SK-N-SH (cell line): ENCODE measurements around the gene OPCML.

ENCODE experiments used
- EZH2phosphoT487 ChIP-seq: fragments of 200-600 bp; sonication (generic); IDR thresholded peaks from 2 replicates; pipeline ENCODE4 v1.6.1; 2017; ENCODE audit warnings: low read depth, mixed run types, mild to moderate bottlenecking, antibody characterized with exemption, moderate library complexity, borderline replicate concordance
- FOSL2 ChIP-seq: IDR thresholded peaks from 2 replicates; pipeline ENCODE4 v1.4.0; 2012; ENCODE audit warnings: low read depth, mild to moderate bottlenecking, moderate library complexity, borderline replicate concordance
- TEAD4 ChIP-seq: IDR thresholded peaks from 2 replicates; pipeline ENCODE4 v1.4.0; 2012; ENCODE audit warnings: mild to moderate bottlenecking, borderline replicate concordance; ENCODE audit not compliant: insufficient read depth
- TF ChIP-seq, protein P1 (sequence below): IDR thresholded peaks from 2 replicates; pipeline ENCODE4 v1.6.1; 2012; ENCODE audit warnings: mild to moderate bottlenecking, low read depth, low read length, moderate library complexity
- TF ChIP-seq, protein P2 (sequence below): fragments of 200-600 bp; sonication (generic); IDR thresholded peaks from 2 replicates; pipeline ENCODE4 v1.6.1; 2017; ENCODE audit warnings: antibody characterized with exemption, mild to moderate bottlenecking, moderate library complexity

DNA sequence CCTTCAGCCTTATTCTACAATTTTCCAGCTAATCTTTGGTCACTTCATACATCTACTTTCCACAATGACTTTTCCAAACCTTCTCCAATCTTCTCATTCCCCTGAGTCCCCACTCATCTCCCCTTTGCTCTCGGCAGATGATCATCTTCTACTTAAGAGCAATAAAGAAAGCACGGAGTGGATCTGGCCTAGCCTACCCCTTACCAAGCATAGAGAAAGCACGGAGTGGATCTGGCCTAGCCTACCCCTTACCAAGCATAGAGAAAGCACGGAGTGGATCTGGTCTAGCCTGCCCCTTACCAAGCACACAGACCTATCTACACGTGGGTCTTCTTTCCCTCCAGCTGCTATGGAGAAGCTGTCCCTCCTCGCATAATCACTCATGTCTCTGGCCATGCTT, 558.6 kb downstream of the OPCML start:
- TF ChIP-seq, protein P1, sequence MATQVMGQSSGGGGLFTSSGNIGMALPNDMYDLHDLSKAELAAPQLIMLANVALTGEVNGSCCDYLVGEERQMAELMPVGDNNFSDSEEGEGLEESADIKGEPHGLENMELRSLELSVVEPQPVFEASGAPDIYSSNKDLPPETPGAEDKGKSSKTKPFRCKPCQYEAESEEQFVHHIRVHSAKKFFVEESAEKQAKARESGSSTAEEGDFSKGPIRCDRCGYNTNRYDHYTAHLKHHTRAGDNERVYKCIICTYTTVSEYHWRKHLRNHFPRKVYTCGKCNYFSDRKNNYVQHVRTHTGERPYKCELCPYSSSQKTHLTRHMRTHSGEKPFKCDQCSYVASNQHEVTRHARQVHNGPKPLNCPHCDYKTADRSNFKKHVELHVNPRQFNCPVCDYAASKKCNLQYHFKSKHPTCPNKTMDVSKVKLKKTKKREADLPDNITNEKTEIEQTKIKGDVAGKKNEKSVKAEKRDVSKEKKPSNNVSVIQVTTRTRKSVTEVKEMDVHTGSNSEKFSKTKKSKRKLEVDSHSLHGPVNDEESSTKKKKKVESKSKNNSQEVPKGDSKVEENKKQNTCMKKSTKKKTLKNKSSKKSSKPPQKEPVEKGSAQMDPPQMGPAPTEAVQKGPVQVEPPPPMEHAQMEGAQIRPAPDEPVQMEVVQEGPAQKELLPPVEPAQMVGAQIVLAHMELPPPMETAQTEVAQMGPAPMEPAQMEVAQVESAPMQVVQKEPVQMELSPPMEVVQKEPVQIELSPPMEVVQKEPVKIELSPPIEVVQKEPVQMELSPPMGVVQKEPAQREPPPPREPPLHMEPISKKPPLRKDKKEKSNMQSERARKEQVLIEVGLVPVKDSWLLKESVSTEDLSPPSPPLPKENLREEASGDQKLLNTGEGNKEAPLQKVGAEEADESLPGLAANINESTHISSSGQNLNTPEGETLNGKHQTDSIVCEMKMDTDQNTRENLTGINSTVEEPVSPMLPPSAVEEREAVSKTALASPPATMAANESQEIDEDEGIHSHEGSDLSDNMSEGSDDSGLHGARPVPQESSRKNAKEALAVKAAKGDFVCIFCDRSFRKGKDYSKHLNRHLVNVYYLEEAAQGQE: no peak
- TF ChIP-seq, protein P2, sequence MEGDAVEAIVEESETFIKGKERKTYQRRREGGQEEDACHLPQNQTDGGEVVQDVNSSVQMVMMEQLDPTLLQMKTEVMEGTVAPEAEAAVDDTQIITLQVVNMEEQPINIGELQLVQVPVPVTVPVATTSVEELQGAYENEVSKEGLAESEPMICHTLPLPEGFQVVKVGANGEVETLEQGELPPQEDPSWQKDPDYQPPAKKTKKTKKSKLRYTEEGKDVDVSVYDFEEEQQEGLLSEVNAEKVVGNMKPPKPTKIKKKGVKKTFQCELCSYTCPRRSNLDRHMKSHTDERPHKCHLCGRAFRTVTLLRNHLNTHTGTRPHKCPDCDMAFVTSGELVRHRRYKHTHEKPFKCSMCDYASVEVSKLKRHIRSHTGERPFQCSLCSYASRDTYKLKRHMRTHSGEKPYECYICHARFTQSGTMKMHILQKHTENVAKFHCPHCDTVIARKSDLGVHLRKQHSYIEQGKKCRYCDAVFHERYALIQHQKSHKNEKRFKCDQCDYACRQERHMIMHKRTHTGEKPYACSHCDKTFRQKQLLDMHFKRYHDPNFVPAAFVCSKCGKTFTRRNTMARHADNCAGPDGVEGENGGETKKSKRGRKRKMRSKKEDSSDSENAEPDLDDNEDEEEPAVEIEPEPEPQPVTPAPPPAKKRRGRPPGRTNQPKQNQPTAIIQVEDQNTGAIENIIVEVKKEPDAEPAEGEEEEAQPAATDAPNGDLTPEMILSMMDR: no peak
- no peak for TF ChIP-seq TEAD4
- TF ChIP-seq FOSL2: no peak
- TF ChIP-seq EZH2phosphoT487: no peak
